DOHH2 (cell line): Measurements from ENCODE around the gene TNN.

Experiments
- H3F3A ChIP-seq: fragments of 200-600 bp; sonication (generic), shearing (Covaris generic); 2 replicates; pipeline ENCODE4 v1.6.0; 2016; ENCODE audit warnings: antibody characterized with exemption, mild to moderate bottlenecking; ENCODE audit not compliant: control insufficient read depth, insufficient read depth
- H3K27ac ChIP-seq: fragments of 200-600 bp; sonication (generic); 2 replicates; pipeline ENCODE4 v1.5.1; 2014; ENCODE audit warnings: low read depth, mild to moderate bottlenecking, low read length, moderate library complexity
- H3K27me3 ChIP-seq: fragments of 200-600 bp; sonication (generic); 2 replicates; pipeline ENCODE4 v1.6.1; 2014; ENCODE audit warnings: mild to moderate bottlenecking, low read length, mixed read lengths; ENCODE audit not compliant: control insufficient read depth
- H3K36me3 ChIP-seq: fragments of 200-600 bp; sonication (generic); 2 replicates; pipeline ENCODE4 v1.6.1; 2014; ENCODE audit warnings: mild to moderate bottlenecking, low read length, moderate library complexity, mixed read lengths; ENCODE audit not compliant: control insufficient read depth
- H3K4me1 ChIP-seq: fragments of 200-600 bp; sonication (generic); 2 replicates; pipeline ENCODE4 v1.6.1; 2014; ENCODE audit warnings: mild to moderate bottlenecking, low read length, mixed read lengths; ENCODE audit not compliant: control insufficient read depth
- H3K4me2 ChIP-seq: fragments of 200-600 bp; sonication (generic); 2 replicates; pipeline ENCODE4 v1.6.0; 2014; ENCODE audit warnings: mild to moderate bottlenecking, low read length, moderate library complexity
- H3K4me3 ChIP-seq: fragments of 200-600 bp; sonication (generic); 2 replicates; pipeline ENCODE4 v1.5.1; 2014; ENCODE audit warnings: mild to moderate bottlenecking, low read length, mixed read lengths
- H3K79me2 ChIP-seq: fragments of 200-600 bp; sonication (generic); 2 replicates; pipeline ENCODE4 v1.6.1; 2014; ENCODE audit warnings: mild to moderate bottlenecking, low read length, mixed read lengths; ENCODE audit not compliant: control insufficient read depth
- H3K9me2 ChIP-seq: fragments of 200-600 bp; sonication (generic); replicated peaks from 2 replicates; pipeline ENCODE4 v1.6.1; 2014; ENCODE audit warnings: mild to moderate bottlenecking, low read length, mixed read lengths; ENCODE audit not compliant: control insufficient read depth
- H3K9me3 ChIP-seq: fragments of 200-600 bp; sonication (generic); 2 replicates; pipeline ENCODE4 v1.6.1; 2014; ENCODE audit warnings: antibody characterized with exemption, low read length, mixed read lengths; ENCODE audit not compliant: control insufficient read depth, insufficient read depth
- H4K20me1 ChIP-seq: fragments of 200-600 bp; sonication (generic); 2 replicates; pipeline ENCODE4 v1.6.0; 2014; ENCODE audit warnings: low read depth, mild to moderate bottlenecking, antibody characterized with exemption, low read length, moderate library complexity; ENCODE audit not compliant: control insufficient read depth, insufficient read depth
- EZH2phosphoT487 ChIP-seq: fragments of 200-600 bp; sonication (generic); IDR thresholded peaks from 2 replicates; pipeline ENCODE4 v1.6.1; 2017; ENCODE audit warnings: borderline replicate concordance, mild to moderate bottlenecking, antibody characterized with exemption, low read length, moderate library complexity, mixed read lengths
- TF ChIP-seq, protein P1 (sequence below): fragments of 200-600 bp; sonication (generic); IDR thresholded peaks from one replicate; pipeline ENCODE4 v1.5.1; 2014; ENCODE audit warnings: antibody characterized with exemption, mild to moderate bottlenecking, low read depth, low read length; ENCODE audit not compliant: poor library complexity, severe bottlenecking

Gene TNN, protein sequence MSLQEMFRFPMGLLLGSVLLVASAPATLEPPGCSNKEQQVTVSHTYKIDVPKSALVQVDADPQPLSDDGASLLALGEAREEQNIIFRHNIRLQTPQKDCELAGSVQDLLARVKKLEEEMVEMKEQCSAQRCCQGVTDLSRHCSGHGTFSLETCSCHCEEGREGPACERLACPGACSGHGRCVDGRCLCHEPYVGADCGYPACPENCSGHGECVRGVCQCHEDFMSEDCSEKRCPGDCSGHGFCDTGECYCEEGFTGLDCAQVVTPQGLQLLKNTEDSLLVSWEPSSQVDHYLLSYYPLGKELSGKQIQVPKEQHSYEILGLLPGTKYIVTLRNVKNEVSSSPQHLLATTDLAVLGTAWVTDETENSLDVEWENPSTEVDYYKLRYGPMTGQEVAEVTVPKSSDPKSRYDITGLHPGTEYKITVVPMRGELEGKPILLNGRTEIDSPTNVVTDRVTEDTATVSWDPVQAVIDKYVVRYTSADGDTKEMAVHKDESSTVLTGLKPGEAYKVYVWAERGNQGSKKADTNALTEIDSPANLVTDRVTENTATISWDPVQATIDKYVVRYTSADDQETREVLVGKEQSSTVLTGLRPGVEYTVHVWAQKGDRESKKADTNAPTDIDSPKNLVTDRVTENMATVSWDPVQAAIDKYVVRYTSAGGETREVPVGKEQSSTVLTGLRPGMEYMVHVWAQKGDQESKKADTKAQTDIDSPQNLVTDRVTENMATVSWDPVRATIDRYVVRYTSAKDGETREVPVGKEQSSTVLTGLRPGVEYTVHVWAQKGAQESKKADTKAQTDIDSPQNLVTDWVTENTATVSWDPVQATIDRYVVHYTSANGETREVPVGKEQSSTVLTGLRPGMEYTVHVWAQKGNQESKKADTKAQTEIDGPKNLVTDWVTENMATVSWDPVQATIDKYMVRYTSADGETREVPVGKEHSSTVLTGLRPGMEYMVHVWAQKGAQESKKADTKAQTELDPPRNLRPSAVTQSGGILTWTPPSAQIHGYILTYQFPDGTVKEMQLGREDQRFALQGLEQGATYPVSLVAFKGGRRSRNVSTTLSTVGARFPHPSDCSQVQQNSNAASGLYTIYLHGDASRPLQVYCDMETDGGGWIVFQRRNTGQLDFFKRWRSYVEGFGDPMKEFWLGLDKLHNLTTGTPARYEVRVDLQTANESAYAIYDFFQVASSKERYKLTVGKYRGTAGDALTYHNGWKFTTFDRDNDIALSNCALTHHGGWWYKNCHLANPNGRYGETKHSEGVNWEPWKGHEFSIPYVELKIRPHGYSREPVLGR (N-terminal part only)

GRCh38 chr1:175067362-175068106, at the start of gene TNN:
Gene TNN, plus strand, starts transcription at chr1:175067833. Its CDS starts 9,586 bp downstream, at chr1:175077419.
- Histone ChIP-seq H3K79me2 (no peaks in the 10 kb centered on the region), H3K4me1 (no peaks in the 10 kb centered on the region), H3K9me2 (no peaks in the 10 kb centered on the region), H3K9me3 (no peaks in the 10 kb centered on the region), H3K27me3 (peaks cover 46% of the 10 kb centered on the region), H3K4me3 (no peak within 1 kb of the TSS), H4K20me1 (no peaks in the 10 kb centered on the region), H3K4me2 (no peak within 1 kb of the TSS), H3F3A (no peaks in the 10 kb centered on the region), H3K36me3 (no peaks in the 10 kb centered on the region), H3K27ac (no peak within 1 kb of the TSS)
- TF ChIP-seq, protein P1, sequence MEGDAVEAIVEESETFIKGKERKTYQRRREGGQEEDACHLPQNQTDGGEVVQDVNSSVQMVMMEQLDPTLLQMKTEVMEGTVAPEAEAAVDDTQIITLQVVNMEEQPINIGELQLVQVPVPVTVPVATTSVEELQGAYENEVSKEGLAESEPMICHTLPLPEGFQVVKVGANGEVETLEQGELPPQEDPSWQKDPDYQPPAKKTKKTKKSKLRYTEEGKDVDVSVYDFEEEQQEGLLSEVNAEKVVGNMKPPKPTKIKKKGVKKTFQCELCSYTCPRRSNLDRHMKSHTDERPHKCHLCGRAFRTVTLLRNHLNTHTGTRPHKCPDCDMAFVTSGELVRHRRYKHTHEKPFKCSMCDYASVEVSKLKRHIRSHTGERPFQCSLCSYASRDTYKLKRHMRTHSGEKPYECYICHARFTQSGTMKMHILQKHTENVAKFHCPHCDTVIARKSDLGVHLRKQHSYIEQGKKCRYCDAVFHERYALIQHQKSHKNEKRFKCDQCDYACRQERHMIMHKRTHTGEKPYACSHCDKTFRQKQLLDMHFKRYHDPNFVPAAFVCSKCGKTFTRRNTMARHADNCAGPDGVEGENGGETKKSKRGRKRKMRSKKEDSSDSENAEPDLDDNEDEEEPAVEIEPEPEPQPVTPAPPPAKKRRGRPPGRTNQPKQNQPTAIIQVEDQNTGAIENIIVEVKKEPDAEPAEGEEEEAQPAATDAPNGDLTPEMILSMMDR, result no peak
- TF ChIP-seq EZH2phosphoT487, result no peak

- no peaks in the 10 kb centered on the region for H3K9me3 ChIP-seq
- peaks cover 44% of the 10 kb centered on the region for H3K79me2 ChIP-seq
- H3K4me3 ChIP-seq, result no peak overlapping the region
- H3F3A ChIP-seq, result peaks cover 14% of the 10 kb centered on the region; the same call in 1 of the 2 replicates
- H3K27ac ChIP-seq, result no peak overlapping the region
- H4K20me1 ChIP-seq, result no peaks in the 10 kb centered on the region; the same call in 1 of the 2 replicates
- peaks cover 16% of the 10 kb centered on the region for H3K4me1 ChIP-seq
- H3K9me2 ChIP-seq, result no peaks in the 10 kb centered on the region
- TF ChIP-seq, protein P1, result no peak
- no peak for TF ChIP-seq EZH2phosphoT487
- H3K27me3 ChIP-seq, result no peaks in the 10 kb centered on the region
- no peak overlapping the region for H3K4me2 ChIP-seq
- peaks cover 56% of the 10 kb centered on the region for H3K36me3 ChIP-seq
These were observed 48.1 kb upstream of the TNN start for GRCh38 chr1:175019524-175019923.
